Stimulated activated CD8-positive, alpha-beta memory T cell treated with anti-CD3 and anti-CD28 coated beads, Interleukin-7, amount 100 ng/mL, for 24 hours (primary cell): ENCODE measurements around the gene PKN1.
"Not testable (repeated sequence)": the region's sequence is repeated elsewhere in the genome, so short reads cannot be mapped to it uniquely, and the experiment has no call there.

Experiments used
- DNase-seq: peaks from one replicate; pipeline ENCODE4 v3.0.0-alpha.2; 2020; ENCODE audit warnings: low read depth

Gene PKN1

DNA sequence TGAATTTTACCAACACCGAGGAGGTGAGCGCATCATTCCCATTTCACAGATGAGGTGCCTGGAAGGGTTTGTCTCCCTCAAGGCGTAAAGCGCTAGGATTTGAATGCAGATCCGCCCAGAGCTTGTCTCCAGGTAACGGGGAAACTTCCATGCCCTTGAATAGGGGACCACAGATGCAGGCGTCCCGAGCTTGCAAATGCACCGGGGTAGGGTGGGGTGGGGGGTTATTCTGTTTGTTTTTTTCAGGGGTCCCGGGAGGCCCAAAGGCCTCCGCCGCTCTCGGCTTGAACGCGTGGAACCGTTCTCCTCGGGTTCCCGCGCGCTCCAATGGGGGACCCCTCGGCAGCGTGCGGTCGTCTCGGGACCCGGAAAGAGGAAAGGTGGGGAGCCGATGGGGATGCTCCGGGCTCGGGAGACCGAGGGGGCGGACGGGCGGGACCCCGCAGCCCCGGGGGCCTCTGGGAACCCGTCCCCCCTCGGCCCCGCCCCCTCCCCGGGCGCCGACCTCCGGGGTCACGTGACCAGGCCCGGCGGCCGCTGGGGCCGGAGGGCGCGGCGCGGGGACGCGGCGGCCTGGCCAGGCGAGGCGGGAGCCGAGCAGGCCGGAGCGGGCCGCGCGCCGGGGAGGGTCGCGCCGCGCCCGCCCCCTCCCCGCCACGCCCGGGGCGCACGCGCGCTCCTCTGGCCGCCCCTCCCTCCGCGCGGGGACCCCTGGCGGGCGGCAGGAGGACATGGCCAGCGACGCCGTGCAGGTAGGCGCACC is at the start of gene PKN1:
TSS of gene PKN1 (plus strand) at position 516 of the 763 bp plus-strand sequence. CDS start at position 732, 216 bp downstream.
- no peak for DNase-seq

DNA sequence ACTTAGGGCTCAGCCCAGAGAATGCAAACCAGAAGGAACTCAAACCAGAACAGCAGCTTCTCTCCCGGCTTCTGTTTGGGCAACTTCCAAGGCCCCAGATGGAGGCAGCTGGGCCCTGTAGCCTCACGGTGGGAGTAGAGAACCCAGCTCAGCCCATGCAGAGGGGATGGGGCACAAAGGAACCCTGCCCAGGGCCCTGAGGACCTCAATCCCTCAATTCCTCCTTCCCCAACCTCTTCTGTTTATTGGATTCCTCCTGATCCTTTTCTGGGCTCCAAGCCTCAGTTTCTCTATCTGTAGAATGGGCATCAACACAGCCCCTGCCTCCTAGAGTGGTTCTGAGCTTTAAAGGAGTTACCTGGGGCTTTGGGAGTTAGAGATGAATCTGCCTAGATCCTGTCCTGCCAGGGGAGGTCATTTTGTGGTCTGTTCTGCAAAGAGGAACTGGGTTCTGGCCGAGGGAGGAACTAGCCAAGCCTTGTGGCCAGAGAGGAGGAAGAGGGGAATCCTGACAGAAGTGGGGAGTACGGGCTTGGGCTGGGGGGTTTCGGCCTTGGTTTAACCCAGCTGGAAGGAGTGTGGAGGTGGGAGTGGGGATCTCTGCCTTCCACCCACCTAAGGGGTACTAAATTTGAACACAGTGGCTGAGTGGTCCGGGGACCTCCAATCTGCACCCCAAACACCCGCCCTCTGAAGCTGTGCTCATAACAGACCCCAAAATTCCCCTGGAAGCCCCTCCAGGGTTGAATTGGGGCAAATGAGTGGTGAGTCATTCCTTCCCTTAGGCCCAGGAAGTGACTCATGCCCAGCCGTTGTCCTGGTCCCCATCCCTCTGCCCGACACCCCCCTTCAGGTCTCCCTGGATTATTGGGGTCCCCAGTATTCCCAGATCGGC is 49.2 kb upstream of the PKN1 start:
- no peak for DNase-seq

DNA sequence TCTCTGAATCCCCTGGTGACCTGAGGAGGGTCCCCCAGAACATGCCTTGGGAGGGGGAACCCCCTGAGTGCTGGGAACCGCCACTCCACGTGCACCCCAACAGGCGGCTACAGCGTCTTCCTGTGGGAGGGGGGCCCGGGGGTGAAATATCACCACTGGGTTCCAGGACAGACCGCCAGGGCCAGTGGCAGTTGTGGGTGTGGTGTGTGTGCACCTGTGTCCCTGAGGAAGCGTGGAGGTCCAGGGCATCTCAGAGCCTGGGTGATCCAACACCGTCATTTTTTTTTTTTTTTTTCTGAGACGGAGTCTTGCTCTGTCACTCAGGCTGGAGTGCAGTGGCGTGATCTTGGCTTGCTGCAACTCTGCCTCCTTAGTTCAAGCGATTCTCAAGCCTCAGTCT is 47.6 kb upstream of the PKN1 start:
- DNase-seq: no peak

DNA sequence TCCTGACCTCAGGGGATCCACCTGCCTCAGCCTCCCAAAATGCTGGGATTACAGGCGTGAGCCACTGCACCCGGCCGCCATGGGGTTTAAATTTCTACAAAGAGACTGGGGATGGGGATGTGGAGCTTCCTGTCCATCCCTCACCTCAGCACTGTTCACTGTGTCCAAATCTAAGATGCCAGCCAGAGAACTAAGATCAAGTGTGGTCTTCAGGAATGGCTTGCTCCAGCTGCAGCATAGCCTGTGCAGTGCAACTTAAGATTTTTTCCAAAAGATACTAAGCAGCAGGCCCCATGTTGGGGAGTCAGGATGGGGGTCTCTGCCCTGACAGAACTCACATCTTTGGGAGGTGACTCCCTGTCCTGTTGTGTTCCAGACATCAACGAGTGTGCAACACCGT is 42.6 kb upstream of the PKN1 start:
- DNase-seq: no peak

DNA sequence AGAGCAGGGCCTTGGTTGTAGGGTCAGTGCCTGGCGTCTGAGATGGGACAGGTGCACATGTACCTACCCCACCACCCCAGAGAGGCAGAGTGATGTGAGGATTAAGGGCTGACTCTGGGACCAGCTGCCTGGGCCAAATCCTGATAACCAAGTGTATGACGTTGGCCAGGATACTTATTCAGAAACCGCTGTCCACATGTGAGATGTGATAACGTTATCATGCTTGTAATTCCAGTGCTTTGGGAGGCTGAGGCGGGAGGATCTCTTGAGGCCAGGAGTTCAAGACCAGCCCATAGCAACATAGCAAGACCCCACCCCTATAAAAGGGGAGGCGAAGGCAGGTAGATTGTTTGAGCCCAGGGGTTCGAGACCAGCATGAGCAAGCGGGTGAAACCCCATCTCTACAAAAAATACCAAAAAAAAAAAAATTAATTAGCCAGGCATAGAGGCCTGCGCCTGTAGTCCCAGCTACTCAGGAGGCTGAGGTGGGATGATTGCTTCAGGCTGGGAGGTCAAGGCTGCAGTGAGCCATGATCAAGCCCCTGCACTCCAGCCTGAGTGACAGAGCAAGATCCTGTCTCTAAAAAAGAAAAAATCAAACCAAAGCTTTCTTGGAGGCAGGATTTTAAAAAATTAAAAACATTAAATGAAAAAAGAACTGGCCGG is 41.8 kb upstream of the PKN1 start:
- DNase-seq: no peak

DNA sequence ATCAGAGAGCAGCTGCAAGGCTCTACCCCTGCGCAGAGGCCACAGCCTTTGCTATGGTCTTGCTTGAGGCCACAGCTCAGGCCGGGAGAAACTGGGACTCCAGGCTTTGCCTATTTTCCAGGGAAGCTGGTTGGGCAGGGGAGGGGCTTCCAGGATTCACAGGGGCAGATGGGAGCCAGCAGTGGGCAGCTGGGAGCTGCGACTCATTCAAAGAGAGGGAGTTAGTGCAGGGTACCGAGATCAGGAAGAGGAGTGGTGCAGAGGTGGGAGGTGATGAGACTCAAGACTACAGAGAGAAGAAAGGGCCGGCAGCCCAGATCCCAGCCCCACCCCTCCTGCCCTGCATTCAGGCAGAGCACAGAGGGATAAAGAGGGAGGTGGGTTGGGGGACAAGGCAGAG is 39.8 kb upstream of the PKN1 start:
- no peak for DNase-seq

DNA sequence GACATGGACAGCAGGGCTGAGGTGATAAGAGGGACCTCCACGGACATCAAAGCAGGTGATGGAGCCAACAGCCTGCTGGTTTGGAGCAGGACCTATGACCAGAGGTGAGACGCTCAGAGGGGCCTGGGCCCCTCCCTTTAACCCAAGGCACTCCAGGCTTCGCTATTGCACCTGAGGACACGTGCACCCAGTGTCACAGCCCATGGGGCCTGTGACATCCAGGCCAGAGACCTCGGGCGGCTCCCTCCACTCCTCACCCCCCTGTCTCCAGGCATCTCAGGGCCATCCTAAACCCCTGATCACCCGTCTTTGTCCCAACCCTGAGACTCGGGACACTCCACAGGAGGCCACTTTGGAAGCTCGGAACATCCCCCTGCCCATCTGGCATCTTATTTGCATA is 38.9 kb upstream of the PKN1 start:
- no peak for DNase-seq

DNA sequence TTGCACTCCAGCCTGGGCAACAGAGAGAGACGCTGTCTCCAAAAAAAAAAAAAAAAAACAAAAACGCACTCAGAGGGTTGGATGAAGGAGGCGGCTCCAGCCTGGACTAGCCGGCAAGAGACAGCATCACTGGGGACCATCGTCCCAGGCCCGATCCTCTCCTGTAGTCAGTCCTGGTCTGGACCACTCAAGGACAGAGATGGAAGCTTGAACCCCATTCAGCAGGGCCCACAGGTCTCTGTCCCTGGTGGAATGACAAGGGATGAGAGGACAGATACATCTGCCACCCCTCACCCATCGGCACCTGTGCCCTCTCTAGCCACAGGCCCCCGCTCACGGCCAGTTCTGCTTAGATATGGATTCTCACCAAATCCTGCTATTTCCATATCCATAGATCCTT is 37.8 kb upstream of the PKN1 start:
- no peak for DNase-seq

DNA sequence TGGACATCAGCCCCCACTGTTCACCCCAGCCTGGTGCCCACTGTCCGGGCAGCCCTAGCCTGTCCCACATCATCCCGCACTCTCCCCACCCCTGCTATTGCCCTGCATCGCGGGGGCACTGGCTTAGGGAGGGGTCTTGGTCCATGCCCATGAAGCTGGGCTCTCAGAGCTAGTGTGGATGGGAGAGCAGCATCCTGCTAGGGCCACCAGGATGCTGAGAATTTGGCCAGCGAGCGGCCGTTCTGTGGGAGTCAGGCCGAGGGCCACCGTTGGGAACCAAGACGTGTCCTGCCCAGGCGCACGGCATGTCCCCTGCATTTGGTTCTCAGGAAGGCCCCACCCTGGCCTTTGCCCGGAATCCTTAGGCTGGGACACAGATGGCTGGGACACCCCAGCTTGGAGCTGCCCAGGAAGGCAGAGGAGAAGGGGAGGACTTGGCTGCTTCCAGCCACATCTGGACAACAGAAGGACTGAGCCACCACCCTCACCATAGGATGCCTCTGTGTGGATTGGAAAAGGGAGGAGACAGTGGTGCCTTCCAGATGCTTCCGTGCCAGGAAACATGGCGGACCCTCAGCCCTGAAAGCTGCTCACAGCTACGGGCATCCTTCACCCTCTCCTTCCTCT is 37.3 kb upstream of the PKN1 start:
- DNase-seq: no peak

DNA sequence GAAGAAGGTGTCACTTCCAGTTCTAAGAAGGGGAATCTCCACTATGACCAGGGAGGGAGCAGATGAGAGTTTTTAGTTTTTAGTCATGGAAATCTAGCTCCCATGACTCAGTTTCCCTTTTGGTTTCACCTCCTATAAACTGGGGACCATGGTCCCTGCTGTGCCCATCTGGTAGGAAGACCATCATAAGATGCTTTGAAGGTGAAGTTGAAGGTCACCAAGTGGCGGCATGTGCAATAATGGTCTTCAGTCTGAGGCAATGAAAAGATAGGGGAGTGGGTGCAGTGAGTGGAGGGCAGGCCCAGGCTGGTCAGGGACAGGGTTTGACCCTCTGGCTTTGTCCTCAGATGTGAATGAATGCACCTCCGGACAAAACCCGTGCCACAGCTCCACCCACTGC is 36.4 kb upstream of the PKN1 start:
- DNase-seq: not testable (repeated sequence)

DNA sequence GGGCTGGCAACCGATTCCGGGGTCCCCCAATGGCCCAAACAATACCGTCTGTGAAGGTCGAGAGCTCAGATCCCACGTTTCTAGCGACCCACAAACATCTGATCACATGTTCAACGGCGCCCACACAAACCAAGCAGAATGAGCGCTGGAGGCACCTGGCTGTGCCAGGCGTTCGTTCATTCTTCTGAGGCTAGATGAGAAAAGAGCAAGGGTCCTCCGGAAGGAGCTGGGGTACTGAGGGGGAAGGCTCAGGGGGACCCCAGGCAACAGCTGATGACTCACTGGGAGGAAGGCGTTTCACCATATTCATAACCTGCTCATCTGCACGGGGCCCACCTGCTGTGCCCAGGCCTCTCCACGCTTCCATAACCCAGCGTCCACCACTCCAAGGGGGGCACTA is 35.9 kb upstream of the PKN1 start:
- not testable (repeated sequence) for DNase-seq

DNA sequence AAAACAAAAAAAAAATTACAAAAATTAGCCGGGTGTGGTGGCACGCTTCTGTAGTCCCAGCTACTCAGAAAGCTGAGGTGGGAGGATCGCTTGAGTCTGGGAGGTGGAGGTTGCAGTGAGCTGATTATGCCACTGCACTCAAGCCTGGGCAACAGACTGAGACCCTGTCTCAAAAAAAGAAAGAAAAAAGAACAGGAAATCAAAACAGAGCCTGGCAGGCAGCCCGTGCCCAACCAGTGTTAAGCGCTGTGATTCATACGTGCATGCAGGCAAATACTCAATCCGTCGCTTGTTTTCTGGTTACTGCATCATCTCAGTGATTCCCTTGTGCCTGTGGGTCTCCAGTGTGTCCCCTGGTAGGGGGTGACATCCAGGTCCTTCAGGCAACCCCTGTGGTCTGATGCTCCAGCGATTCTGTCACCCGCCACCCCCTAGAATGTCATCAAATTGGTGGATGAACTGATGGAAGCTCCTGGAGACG is 32.1 kb upstream of the PKN1 start:
- DNase-seq: no peak

DNA sequence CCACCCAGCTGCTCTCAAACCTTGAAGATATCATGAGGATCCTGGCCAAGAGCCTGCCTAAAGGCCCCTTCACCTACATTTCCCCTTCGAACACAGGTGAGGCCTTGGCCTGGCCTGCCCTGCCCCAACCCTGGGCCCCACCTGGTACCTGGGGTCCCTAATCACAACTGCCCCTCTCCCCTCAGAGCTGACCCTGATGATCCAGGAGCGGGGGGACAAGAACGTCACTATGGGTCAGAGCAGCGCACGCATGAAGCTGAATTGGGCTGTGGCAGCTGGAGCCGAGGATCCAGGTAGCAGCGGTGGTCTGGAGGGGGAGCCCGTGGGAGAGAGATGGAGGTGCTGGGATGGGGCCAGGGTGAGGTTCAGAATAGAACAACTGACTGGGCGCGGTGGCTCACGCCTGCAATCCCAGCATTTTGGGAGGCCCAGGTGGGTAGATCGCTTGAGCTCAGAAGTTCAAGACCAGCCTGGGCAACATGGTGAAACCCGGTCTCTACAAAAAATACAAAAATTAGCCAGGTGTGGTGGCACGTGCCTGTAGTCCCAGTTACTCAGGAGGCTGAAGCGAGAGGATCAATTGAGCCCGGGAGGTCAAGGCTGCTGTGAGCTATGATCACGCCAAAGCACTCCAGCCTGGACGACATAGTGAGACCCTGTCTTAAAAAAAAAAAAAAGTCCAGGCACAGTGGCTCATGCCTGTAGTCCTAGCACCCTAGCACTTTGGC is 31.5 kb upstream of the PKN1 start:
- DNase-seq: no peak

DNA sequence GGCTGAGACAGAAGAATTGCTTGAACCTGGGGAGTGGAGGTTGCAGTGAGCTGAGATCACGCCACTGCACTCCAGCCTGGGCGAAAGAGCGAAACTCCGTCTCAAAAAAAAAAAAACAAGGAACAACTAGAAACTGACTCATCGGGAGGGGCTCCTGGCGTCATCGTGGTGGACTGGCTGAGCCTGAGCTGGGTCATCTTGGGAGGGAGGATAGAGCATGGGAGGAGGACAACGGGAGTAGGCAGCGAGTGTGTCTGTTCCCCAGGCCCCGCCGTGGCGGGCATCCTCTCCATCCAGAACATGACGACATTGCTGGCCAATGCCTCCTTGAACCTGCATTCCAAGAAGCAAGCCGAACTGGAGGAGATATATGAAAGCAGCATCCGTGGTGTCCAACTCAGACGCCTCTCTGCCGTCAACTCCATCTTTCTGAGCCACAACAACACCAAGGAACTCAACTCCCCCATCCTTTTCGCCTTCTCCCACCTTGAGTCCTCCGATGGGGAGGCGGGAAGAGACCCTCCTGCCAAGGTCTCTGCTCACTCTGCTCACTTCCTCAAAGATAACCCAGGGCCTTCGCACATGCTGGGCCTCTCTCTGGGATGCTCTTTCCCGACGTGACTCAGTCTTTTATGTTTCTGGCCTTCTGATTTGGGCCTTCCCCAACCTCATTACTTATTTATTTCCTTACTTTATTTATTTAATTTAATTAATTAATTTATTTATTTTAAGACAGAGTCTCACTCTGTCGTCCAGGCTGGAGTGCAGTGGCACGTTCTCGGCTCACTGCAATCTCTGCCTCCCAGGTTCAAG is 30.6 kb upstream of the PKN1 start:
- DNase-seq: no peak

DNA sequence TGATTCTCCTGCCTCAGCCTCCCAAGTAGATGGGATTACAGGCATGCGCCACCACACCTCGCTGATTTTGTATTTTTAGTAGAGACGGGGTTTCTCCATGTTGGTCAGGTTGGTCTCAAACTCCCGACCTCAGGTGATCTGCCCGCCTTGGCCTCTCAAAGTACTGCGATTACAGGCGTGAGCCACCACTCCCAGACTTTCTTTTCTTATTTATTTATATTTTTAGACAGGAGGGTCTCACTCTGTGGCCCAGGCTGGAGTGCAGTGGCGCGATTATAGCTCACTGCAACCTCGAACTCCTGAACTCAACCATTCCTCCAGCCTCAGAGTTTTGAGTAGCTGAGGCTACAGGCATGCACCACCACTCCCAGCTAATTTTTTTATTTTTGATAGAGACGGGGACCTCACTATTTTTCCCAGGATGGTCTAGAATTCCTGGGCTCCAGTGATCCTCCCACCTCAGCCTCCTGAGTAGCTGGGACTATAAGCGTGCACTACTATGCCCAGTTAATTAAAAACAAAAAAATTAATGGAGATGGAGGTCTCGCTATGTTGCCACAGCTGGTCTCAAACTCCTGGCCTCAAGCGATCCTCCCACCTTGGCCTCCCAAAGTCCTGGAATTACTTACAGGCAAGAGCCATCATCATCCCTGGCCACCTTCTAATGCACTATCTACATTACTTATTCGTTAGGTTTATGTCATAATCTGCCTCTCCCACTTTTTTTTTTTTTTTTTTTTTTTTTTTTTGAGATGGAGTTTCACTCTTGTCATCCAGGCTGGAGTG is 29.8 kb upstream of the PKN1 start:
- not testable (repeated sequence) for DNase-seq

DNA sequence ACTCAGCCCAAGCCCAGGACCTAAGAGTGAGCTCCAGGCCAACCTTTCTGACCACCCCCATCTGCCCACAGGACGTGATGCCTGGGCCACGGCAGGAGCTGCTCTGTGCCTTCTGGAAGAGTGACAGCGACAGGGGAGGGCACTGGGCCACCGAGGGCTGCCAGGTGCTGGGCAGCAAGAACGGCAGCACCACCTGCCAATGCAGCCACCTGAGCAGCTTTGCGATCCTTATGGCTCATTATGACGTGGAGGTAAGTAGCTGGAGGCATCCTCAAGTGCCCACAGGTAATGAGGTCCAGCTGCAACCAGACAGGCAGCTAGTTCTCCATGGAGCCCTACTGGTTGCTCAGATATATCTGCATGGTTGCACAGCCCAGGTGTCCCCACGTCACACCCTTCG is 28.8 kb upstream of the PKN1 start:
- no peak for DNase-seq

DNA sequence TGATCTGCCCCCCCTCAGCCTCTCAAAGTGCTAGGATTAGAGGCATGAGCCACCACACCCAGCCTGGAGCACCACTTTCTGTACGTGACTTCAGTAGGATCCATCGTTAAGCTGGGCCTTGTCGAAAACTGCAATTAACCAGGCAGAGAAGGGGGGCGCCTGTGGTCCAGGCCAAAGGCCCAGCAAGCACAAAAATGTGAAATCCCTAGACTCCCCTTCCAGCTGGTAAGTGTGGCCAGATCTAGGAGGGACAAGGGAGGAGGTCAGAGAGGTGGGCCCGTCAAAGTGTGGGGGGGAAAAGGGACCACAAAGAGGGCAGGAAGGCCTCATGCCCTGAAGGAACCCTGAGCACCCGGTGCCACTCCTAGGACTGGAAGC is 27.7 kb upstream of the PKN1 start:
- DNase-seq: no peak

DNA sequence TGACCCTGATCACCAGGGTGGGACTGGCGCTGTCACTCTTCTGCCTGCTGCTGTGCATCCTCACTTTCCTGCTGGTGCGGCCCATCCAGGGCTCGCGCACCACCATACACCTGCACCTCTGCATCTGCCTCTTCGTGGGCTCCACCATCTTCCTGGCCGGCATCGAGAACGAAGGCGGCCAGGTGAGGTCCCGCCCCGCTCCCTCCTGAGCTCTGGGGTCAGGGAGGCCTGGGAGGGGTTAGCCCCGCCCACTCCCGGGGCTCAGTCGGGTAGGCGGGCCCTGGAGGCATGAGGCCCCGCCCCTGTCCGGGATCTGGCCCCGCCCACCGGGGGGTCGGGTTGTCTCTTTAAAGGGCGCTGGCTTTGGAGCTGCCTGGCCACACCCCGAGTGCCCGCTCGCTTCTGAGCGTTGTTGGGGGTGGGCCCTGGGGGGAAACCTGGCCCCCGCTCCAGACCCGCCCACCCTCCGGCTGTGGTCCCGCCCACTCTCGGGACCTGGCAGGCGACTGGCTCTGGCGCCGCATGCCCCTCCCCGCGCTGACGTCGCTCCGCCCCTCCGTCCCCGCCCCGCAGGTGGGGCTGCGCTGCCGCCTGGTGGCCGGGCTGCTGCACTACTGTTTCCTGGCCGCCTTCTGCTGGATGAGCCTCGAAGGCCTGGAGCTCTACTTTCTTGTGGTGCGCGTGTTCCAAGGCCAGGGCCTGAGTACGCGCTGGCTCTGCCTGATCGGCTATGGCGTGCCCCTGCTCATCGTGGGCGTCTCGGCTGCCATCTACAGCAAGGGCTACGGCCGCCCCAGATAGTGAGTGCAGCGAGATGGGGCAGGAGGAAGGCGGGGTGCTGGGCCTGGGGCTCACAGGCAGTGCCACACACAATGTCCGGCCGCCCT is 27.1 kb upstream of the PKN1 start:
- peak; percentile 83 for DNase-seq
